Panc1 (cell line): ENCODE data around the gene KRT83. TPM values are rescaled to one million over a fixed set of nuclear protein-coding genes. Genes with fewer than 3 reads are reported as not detected.
A peak's percentile ranks its signal among the peaks of the same experiment; 100 is the strongest.

Experiments used
- ATAC-seq: fragments of 200-7000 bp; cut with Tn5 transposase; 2 replicates; pipeline ENCODE4 v1.9.1; 2020; ENCODE audit warnings: mild to moderate bottlenecking, moderate library complexity
- BruUV-seq: library from RNA; stranded (reverse); fragments of 400-500 nt; replicated peaks from 2 replicates; lab custom pipeline; 2021; lab: Mats Ljungman, UMichigan
- CTCF ChIA-PET: fragments of 300-600 bp; sonication (Branson Sonifier 250); formaldehyde crosslinking; loops from one replicate; lab custom pipeline; 2022; ENCODE audit warnings: antibody characterized with exemption; lab: Charles Lee
- POLR2A ChIA-PET: fragments of 300-600 bp; sonication (Branson Sonifier 250); formaldehyde crosslinking; loops from one replicate; lab custom pipeline; 2022; ENCODE audit warnings: antibody characterized with exemption; lab: Charles Lee
- DNase-seq: peaks from one replicate; pipeline ENCODE4 v3.0.0-alpha.2; 2010; ENCODE audit warnings: low read depth, low spot score
- H3K27ac ChIP-seq: 2 replicates; pipeline ENCODE4 v1.5.1; 2011; ENCODE audit warnings: mild to moderate bottlenecking, low read length, inconsistent platforms
- H3K27me3 ChIP-seq: fragments of 200-500 bp; sonication (Bioruptor generic); 2 replicates; pipeline ENCODE4 v1.6.0; 2014; ENCODE audit warnings: low read length, inconsistent platforms; ENCODE audit not compliant: control insufficient read depth, insufficient read depth
- H3K36me3 ChIP-seq: fragments of 200-500 bp; sonication (Bioruptor generic); 2 replicates; pipeline ENCODE4 v1.5.1; 2014; ENCODE audit warnings: inconsistent platforms, mild to moderate bottlenecking, low read length, moderate library complexity; ENCODE audit not compliant: control insufficient read depth, insufficient read depth
- H3K4me1 ChIP-seq: 2 replicates; pipeline ENCODE4 v1.5.1; 2011; ENCODE audit warnings: inconsistent platforms, mild to moderate bottlenecking, low read length, moderate library complexity; ENCODE audit not compliant: control insufficient read depth, insufficient read depth
- H3K4me3 ChIP-seq, 2 experiments: 2 replicates each; pipeline ENCODE4 v1.5.1; 2011 to 2012; ENCODE audit warnings: low read depth in 2 of 2, low read length in 2 of 2, mild to moderate bottlenecking in 2 of 2, inconsistent platforms in 1 of 2, moderate library complexity in 1 of 2
- H3K9me3 ChIP-seq: fragments of 200-500 bp; sonication (Bioruptor generic); 2 replicates; pipeline ENCODE4 v1.5.1; 2014; ENCODE audit warnings: low read depth, mild to moderate bottlenecking, inconsistent platforms, low read length, moderate library complexity; ENCODE audit not compliant: control insufficient read depth, insufficient read depth
- CTCF ChIP-seq: fragments of 450-650 bp; IDR thresholded peaks from 2 replicates; pipeline ENCODE4 v1.5.1; 2017; ENCODE audit warnings: mild to moderate bottlenecking
- POLR2AphosphoS5 ChIP-seq: IDR thresholded peaks from 2 replicates; pipeline ENCODE4 v1.6.1; 2012; ENCODE audit warnings: mild to moderate bottlenecking, low read depth, low read length, moderate library complexity
- SIN3A ChIP-seq: IDR thresholded peaks from 2 replicates; pipeline ENCODE4 v1.6.1; 2012; ENCODE audit warnings: low read depth, mild to moderate bottlenecking, low read length, moderate library complexity, borderline replicate concordance; ENCODE audit not compliant: insufficient read depth
- TCF7L2 ChIP-seq: IDR thresholded peaks from 2 replicates; pipeline ENCODE4 v1.6.1; 2011; ENCODE audit warnings: mild to moderate bottlenecking, low read depth, low read length, inconsistent platforms
- in situ Hi-C: cut with HindIII; loops from 2 replicates; pipeline ENCODE4 v1.10.0; 2016; ENCODE audit warnings: low sequenced_read_pairs, low pct_unique_long_range_greater_than_20kb
- intact Hi-C: fragments of 100-400 bp; cut with micrococcal nuclease; formaldehyde crosslinking; loops from one replicate; pipeline ENCODE4 v1.10.0; 2022; ENCODE audit not compliant: unreplicated experiment
- total RNA-seq: library from RNA; stranded (reverse); gene quantifications from one replicate; pipeline ENCODE4 v1.2.1, GENCODE V29; 2021; ENCODE audit not compliant: unreplicated experiment
- TF ChIP-seq, protein P1 (sequence below), 2 experiments: IDR thresholded peaks; 2 replicates each; pipeline ENCODE4 v1.6.1; 2011 to 2012; ENCODE audit warnings: low read depth in 2 of 2, control low read depth in 1 of 2, low read length in 1 of 2, mild to moderate bottlenecking in 1 of 2, moderate library complexity in 1 of 2; ENCODE audit not compliant: insufficient read depth in 1 of 2

KRT83 gene
- total RNA-seq, 1 experiment from 2014 or later, result 0.28 TPM

DNA sequence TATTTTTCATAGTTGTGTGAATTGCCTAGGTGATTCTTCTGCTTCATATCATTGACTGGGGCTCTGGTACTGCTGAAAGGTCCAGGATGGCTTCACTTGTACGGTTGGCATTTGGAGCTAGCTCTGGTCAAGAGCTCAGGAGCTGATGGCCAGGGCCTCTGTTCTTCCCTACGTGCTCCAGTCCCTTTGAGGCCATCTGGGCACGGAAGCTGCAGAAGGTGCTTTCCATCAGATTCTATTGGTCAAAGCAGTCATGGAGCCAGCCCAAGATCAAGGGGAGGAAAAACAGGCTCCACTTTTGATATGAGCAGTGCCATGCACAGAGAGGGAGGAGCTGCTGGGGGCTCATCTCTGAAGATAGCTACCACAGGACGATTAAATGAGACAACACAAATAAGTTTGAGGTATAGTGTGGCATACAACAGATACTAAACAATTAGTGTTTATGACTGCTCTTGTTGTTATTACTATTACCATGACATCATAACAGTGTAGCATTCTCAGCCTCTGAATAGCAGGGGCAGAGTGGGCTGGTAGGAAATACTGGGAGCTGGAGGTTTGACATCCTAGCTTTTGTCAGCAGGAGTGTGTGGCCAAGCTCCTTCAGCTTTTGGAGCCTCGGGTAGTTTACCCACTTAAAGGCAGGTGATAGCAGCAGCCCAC, 10.4 kb downstream of the KRT83 start:
- Histone ChIP-seq H3K9me3 (no peaks in the 10 kb centered on the region), H3K4me3 (no peak overlapping the region), H3K27me3 (no peaks in the 10 kb centered on the region), H3K4me1 (peaks cover 10% of the 10 kb centered on the region), H3K27ac (no peak overlapping the region), H3K36me3 (no peaks in the 10 kb centered on the region)
- in situ Hi-C loops (no loop called here), intact Hi-C loops (no loop called here)
- ATAC-seq (no peak), DNase-seq (no peak)
- CTCF ChIA-PET, result interaction anchor here (1.4 kb wide), 1 partner anchor 17 kb away, joined by 6 read pairs; no protein-coding TSS in a partner anchor
- BruUV-seq, result no TSS peak
- TF ChIP-seq, protein P1, sequence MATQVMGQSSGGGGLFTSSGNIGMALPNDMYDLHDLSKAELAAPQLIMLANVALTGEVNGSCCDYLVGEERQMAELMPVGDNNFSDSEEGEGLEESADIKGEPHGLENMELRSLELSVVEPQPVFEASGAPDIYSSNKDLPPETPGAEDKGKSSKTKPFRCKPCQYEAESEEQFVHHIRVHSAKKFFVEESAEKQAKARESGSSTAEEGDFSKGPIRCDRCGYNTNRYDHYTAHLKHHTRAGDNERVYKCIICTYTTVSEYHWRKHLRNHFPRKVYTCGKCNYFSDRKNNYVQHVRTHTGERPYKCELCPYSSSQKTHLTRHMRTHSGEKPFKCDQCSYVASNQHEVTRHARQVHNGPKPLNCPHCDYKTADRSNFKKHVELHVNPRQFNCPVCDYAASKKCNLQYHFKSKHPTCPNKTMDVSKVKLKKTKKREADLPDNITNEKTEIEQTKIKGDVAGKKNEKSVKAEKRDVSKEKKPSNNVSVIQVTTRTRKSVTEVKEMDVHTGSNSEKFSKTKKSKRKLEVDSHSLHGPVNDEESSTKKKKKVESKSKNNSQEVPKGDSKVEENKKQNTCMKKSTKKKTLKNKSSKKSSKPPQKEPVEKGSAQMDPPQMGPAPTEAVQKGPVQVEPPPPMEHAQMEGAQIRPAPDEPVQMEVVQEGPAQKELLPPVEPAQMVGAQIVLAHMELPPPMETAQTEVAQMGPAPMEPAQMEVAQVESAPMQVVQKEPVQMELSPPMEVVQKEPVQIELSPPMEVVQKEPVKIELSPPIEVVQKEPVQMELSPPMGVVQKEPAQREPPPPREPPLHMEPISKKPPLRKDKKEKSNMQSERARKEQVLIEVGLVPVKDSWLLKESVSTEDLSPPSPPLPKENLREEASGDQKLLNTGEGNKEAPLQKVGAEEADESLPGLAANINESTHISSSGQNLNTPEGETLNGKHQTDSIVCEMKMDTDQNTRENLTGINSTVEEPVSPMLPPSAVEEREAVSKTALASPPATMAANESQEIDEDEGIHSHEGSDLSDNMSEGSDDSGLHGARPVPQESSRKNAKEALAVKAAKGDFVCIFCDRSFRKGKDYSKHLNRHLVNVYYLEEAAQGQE (IDR thresholded peaks at IDR 0.05; ENCODE audit: insufficient read depth in 1 of 2, low read depth in 2 of 2, low read length in 1 of 2), result no peak
- TF ChIP-seq POLR2AphosphoS5 (no peak), CTCF (no peak), SIN3A (no peak), TCF7L2 (no peak)
- POLR2A ChIA-PET, result no interaction called here

GRCh38 chr12:52308806-52309425, 12.3 kb downstream of the KRT83 start:
- ChIA-PET CTCF (interaction anchor here (1.1 kb wide), 2 partner anchors 24 to 30 kb away, joined by 3 read pairs; no protein-coding TSS in a partner anchor), POLR2A (no interaction called here)
- TF ChIP-seq TCF7L2 (no peak), SIN3A (no peak), CTCF (no peak), POLR2AphosphoS5 (no peak)
- TF ChIP-seq, protein P1 (IDR thresholded peaks at IDR 0.05; ENCODE audit: insufficient read depth in 1 of 2, low read depth in 2 of 2, low read length in 1 of 2), result no peak
- Histone ChIP-seq H3K27me3 (no peaks in the 10 kb centered on the region), H3K27ac (peak overlapping the region; percentile 71), H3K9me3 (no peaks in the 10 kb centered on the region), H3K4me3 (peak overlapping the region; percentile 46 to 59), H3K4me1 (peaks cover 10% of the 10 kb centered on the region), H3K36me3 (no peaks in the 10 kb centered on the region)
- no TSS peak for BruUV-seq
- ATAC-seq, result peak; percentile 9
- in situ Hi-C loops, result no loop called here
- DNase-seq, result no peak
- intact Hi-C loops, result no loop called here
